Left lung (tissue), 10 donors: ENCODE measurements around the gene PRKN. TPM values are rescaled to one million over a fixed set of nuclear protein-coding genes. Genes with fewer than 3 reads are reported as not detected.

Experiments
- ATAC-seq: fragments of 200-7000 bp; cut with Tn5 transposase; one replicate; pipeline ENCODE4 v1.9.1; 2020; ENCODE audit warnings: moderate library complexity
- DNase-seq, 4 donors: peaks; one replicate each; pipeline ENCODE4 v3.0.0-alpha.2; 2013 to 2020
- H3K27ac ChIP-seq, 2 donors: fragments of 200-600 bp; sonication (generic) in 1 of 2; one replicate each; pipeline versions ENCODE4 v1.5.0 to v1.8.0; 2020 to 2021
- H3K27me3 ChIP-seq, 2 donors: fragments of 200-600 bp; sonication (generic) in 1 of 2; one replicate each; pipeline versions ENCODE4 v1.5.0 to v1.8.0; 2020 to 2021
- H3K36me3 ChIP-seq, 2 donors: fragments of 200-600 bp; sonication (generic) in 1 of 2; one replicate each; pipeline versions ENCODE4 v1.5.0 to v1.8.0; 2020 to 2021
- H3K4me1 ChIP-seq, 2 donors: fragments of 200-600 bp; one replicate each; pipeline ENCODE4 v1.8.0; 2021
- H3K4me3 ChIP-seq, 2 donors: fragments of 200-600 bp; sonication (generic) in 1 of 2; one replicate each; pipeline versions ENCODE4 v1.5.0 to v1.8.0; 2020 to 2021; ENCODE audit warnings: mild to moderate bottlenecking in 1 of 2
- H3K9me3 ChIP-seq, 2 donors: fragments of 200-600 bp; sonication (generic) in 1 of 2; one replicate each; pipeline versions ENCODE4 v1.5.0 to v1.8.0; 2020 to 2021
- intact Hi-C, 2 donors: fragments of 100-400 bp; cut with DNase I; formaldehyde crosslinking; loops; one replicate each; pipeline versions ENCODE4 v1.11.2 to v1.14.2; 2022
- polyA plus RNA-seq, 6 donors: library from polyadenylated mRNA; unstranded; fragments of 120-200 nt; gene quantifications; one replicate each; pipeline ENCODE4 v1.2.1, GENCODE V29; 2013; ENCODE audit not compliant: insufficient read length in 6 of 6
- total RNA-seq, 2 donors: library from RNA; stranded (reverse); fragmentation: NEBNext Ultra II Directional; extraction: Animal tissue kit (Norgen Biotek cat#: 25700); gene quantifications; one replicate each; pipeline ENCODE4 v1.2.1, GENCODE V29; 2021
- TF ChIP-seq, protein P1 (sequence below), 2 donors: fragments of 200-600 bp; sonication (generic) in 1 of 2; IDR thresholded peaks; one replicate each; pipeline versions ENCODE4 v1.5.0 to v1.8.0; 2021; ENCODE audit warnings: antibody characterized with exemption in 2 of 2
- donor health status: DM: no; HTN: yes; CAD: no.
- donor health status: DM: no; HTN: no; CAD: no.

Gene PRKN
- total and polyA plus RNA-seq, 8 donors, result 1.9 to 4.3 (median 2.5) TPM

DNA sequence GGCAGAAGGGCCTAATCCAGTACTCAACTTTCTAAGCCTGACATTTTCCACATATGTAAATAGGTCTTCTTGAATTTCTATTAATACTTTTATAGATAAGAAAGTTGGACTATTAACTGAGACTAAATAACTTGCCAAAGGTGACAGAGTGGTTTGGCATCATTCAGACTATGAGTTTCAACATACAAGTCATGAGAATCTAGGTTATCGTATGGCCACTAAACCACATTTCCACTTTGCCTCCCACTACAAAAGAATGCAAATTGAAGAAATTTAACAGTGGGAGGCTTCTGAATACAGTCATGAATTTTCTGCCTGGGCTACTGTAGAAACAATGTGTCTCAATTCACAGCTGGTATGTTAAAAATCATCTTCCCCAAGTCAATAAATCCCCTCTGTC lies 922.7 kb downstream of the PRKN start:
- Histone ChIP-seq H3K4me3 (no peak overlapping the region), H3K4me1 (no peaks in the 10 kb centered on the region), H3K27me3 (no peaks in the 10 kb centered on the region), H3K9me3 (no peaks in the 10 kb centered on the region), H3K27ac (no peak overlapping the region), H3K36me3 (no peaks in the 10 kb centered on the region)
- TF ChIP-seq, protein P1, sequence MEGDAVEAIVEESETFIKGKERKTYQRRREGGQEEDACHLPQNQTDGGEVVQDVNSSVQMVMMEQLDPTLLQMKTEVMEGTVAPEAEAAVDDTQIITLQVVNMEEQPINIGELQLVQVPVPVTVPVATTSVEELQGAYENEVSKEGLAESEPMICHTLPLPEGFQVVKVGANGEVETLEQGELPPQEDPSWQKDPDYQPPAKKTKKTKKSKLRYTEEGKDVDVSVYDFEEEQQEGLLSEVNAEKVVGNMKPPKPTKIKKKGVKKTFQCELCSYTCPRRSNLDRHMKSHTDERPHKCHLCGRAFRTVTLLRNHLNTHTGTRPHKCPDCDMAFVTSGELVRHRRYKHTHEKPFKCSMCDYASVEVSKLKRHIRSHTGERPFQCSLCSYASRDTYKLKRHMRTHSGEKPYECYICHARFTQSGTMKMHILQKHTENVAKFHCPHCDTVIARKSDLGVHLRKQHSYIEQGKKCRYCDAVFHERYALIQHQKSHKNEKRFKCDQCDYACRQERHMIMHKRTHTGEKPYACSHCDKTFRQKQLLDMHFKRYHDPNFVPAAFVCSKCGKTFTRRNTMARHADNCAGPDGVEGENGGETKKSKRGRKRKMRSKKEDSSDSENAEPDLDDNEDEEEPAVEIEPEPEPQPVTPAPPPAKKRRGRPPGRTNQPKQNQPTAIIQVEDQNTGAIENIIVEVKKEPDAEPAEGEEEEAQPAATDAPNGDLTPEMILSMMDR (IDR thresholded peaks at IDR 0.05), result no peak
- ATAC-seq, result no peak
- intact Hi-C loops, result no loop called here
- no peak for DNase-seq

DNA sequence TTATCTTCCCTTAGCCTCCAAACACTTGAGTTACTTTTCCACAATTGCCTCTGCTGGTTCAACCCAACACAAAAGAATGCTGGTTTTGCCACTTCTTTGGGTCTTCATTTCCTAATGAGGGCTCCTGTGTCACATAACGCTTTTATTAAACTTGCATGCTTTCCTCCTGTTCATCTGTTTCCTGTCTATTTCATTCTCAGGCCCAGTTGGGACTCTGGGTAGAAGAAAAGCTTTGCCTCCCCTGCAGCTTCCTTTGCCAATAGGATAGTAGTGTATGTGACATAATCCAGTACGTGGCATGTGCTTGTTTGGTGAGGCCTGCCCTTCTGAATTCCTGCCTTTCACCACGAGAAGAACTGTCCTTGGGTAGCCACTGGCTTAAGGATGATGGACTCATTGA lies 924.4 kb downstream of the PRKN start:
- ATAC-seq (no peak), DNase-seq (no peak)
- H3K36me3 ChIP-seq, result no peaks in the 10 kb centered on the region
- TF ChIP-seq, protein P1 (IDR thresholded peaks at IDR 0.05), result no peak
- intact Hi-C loops, result no loop called here
- no peak overlapping the region for H3K4me3 ChIP-seq
- H3K27ac ChIP-seq, result no peak overlapping the region
- no peaks in the 10 kb centered on the region for H3K9me3 ChIP-seq
- no peaks in the 10 kb centered on the region for H3K4me1 ChIP-seq
- H3K27me3 ChIP-seq, result no peaks in the 10 kb centered on the region

DNA sequence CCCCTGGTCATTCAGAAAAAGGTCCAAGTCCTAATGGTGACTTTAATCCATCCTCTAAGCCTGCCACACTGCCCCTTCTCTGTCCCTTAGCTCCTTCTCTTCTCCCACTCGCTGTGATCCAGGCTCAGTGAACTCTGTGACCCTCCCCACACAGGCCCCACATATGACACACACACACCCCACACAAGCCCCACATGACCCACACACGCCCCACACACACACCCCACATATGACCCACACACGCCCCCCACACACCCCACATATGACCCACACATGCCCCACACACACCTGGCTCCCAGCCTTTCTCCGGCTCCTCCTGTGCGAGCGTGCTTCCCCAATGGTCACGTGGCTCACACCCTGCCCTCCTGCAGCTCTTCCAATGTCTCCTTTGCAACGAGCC lies 925.3 kb downstream of the PRKN start:
- Histone ChIP-seq H3K27me3 (no peaks in the 10 kb centered on the region), H3K27ac (no peak overlapping the region), H3K4me3 (no peak overlapping the region), H3K36me3 (no peaks in the 10 kb centered on the region), H3K9me3 (no peaks in the 10 kb centered on the region), H3K4me1 (no peaks in the 10 kb centered on the region)
- DNase-seq, result no peak
- TF ChIP-seq, protein P1 (IDR thresholded peaks at IDR 0.05), result no peak
- no peak for ATAC-seq
- intact Hi-C loops, result no loop called here

DNA sequence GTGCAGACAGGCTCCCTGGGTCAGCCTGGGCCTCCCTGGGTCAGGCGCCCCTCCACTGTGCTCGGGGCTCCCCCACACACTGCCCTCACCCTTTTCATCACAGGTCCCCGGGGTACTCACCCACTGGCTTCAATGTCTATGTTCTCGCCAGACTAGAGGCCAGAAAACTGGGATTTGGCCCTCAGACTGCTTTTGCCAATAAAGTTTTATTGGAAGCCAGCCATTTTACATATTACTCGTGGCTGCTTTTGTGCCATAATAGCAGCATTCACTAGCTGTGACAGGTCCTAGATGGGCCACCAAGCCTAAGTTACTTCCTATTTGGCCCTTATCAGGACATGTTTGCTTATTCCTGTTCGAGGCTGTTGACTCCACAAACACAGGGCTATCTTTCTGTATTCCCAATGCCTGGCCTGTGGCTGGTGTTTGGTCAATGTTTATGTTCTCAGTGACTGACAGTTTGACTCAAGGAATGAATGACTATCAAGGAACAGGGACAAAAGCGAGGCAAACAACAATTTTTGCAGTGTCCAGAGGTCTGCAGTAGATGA lies 928.6 kb downstream of the PRKN start:
- ATAC-seq (no peak), DNase-seq (no peak)
- TF ChIP-seq, protein P1 (IDR thresholded peaks at IDR 0.05), result no peak
- Histone ChIP-seq H3K9me3 (peaks cover 0 to 2% of the 10 kb centered on the region in 2 donors), H3K4me1 (no peaks in the 10 kb centered on the region), H3K36me3 (no peaks in the 10 kb centered on the region), H3K27me3 (no peaks in the 10 kb centered on the region), H3K27ac (no peak overlapping the region), H3K4me3 (no peak overlapping the region)
- intact Hi-C loops, result no loop called here

DNA sequence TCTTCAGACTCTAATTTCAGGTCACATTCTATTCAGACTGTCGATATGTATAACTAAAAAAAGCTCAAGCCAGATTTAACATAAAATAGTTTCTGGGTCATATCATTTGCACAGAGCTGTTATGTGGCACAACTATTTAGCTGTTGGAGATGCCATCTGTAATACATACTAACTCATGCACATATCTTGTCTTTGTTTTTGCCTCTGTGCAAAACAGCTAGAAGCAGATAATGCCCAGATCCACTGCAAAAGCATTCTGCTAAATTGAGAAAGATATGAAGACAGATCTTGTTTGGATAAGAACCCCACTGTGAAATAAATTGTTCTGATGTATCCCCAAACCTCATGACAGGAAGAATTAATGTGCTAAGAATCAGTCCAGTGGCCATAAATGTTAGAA lies 930.9 kb downstream of the PRKN start:
- no peak overlapping the region for H3K27ac ChIP-seq
- no peaks in the 10 kb centered on the region for H3K4me1 ChIP-seq
- TF ChIP-seq, protein P1 (IDR thresholded peaks at IDR 0.05), result no peak
- ATAC-seq (no peak), DNase-seq (no peak)
- no peak overlapping the region for H3K4me3 ChIP-seq
- H3K9me3 ChIP-seq, result peaks cover 0 to 7% of the 10 kb centered on the region in 2 donors
- no peaks in the 10 kb centered on the region for H3K36me3 ChIP-seq
- intact Hi-C loops, result no loop called here
- H3K27me3 ChIP-seq, result no peaks in the 10 kb centered on the region
